ENCODE measurements around the gene CXCL12.

GRCh38 chr10:44370731-44371248 is 14.1 kb downstream of the CXCL12 start:
- no peak for TF ChIP-seq CTCF (conservative IDR thresholded peaks at IDR 0.05)
- no peak for TF ChIP-seq ZFX (IDR thresholded peaks at IDR 0.05)
